OCI-LY3 (cell line): ENCODE measurements around the gene DNAH11.

Source experiments
- H2AFZ ChIP-seq: fragments of 200-600, 300-600 bp; shearing (Covaris generic); 2 replicates; pipeline ENCODE4 v1.6.0; 2014; ENCODE audit warnings: antibody characterized with exemption, low read depth, low read length
- H3K27ac ChIP-seq: fragments of 200-600, 300-600 bp; sonication (generic); 2 replicates; pipeline ENCODE4 v1.5.1; 2014; ENCODE audit warnings: mild to moderate bottlenecking, low read length, moderate library complexity, mixed read lengths
- H3K27me3 ChIP-seq: fragments of 200-600, 300-600 bp; sonication (generic); 2 replicates; pipeline ENCODE4 v1.6.1; 2014; ENCODE audit warnings: low read depth, low read length, mixed read lengths
- H3K36me3 ChIP-seq: fragments of 200-600, 300-600 bp; sonication (generic); replicated peaks from 2 replicates; pipeline ENCODE3; 2014; ENCODE audit warnings: low read depth, low read length, mixed read lengths
- H3K4me1 ChIP-seq: fragments of 300-600, 200-600 bp; sonication (generic); 2 replicates; pipeline ENCODE4 v1.6.1; 2014; ENCODE audit warnings: low read length, mixed read lengths
- H3K4me2 ChIP-seq: fragments of 200-600, 300-600 bp; sonication (generic); 2 replicates; pipeline ENCODE4 v1.6.1; 2014; ENCODE audit warnings: low read length, mixed read lengths
- H3K4me3 ChIP-seq: fragments of 300-600, 200-600 bp; sonication (generic); 2 replicates; pipeline ENCODE4 v1.5.1; 2014; ENCODE audit warnings: antibody characterized with exemption, mild to moderate bottlenecking, low read length, moderate library complexity
- H3K79me2 ChIP-seq: fragments of 300-600, 200-600 bp; shearing (Covaris generic); 2 replicates; pipeline ENCODE4 v1.6.1; 2014; ENCODE audit warnings: mild to moderate bottlenecking, low read length, mixed read lengths
- H3K9ac ChIP-seq: fragments of 300-600, 200-600 bp; shearing (Covaris generic); 2 replicates; pipeline ENCODE4 v1.6.0; 2014; ENCODE audit warnings: mild to moderate bottlenecking, low read length, moderate library complexity
- H3K9me3 ChIP-seq: fragments of 200-600, 300-600 bp; shearing (Covaris generic); 2 replicates; pipeline ENCODE4 v1.6.1; 2014; ENCODE audit warnings: low read length, mixed read lengths; ENCODE audit not compliant: insufficient read depth
- H4K20me1 ChIP-seq: fragments of 200-600, 300-600 bp; sonication (generic); 2 replicates; pipeline ENCODE4 v1.6.1; 2016; ENCODE audit warnings: low read length, mixed read lengths; ENCODE audit not compliant: insufficient read depth
- EZH2phosphoT487 ChIP-seq: fragments of 200-600 bp; shearing (Covaris generic); IDR thresholded peaks from 2 replicates; pipeline ENCODE4 v1.6.1; 2018; ENCODE audit warnings: antibody characterized with exemption, mixed run types, low read depth
- TF ChIP-seq, protein P1 (sequence below): fragments of 200-600, 300-600 bp; sonication (generic); IDR thresholded peaks from 2 replicates; pipeline ENCODE4 v1.5.1; 2014; ENCODE audit warnings: antibody characterized with exemption, low read length, low read depth

The DNAH11 gene

DNA sequence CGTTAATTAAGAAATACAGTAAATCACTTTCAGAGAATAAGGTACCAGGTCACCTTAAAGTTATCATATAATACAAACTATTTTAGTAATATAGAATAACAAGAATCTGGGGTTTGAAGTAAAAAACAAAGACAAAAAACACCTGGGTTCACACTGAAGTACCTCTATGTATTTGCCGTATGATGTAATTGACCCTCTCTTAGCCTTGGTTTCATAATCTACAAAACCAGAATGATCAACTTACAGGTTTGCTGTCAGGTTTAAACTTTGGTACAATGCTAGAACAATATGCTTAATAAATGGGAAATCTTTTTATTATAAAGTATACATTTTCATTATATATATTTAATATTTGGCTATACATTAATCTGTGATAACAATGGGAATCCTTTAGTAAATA is 344.5 kb downstream of the DNAH11 start:
- Histone ChIP-seq H3K4me2 (no peak overlapping the region), H3K79me2 (no peaks in the 10 kb centered on the region), H3K4me3 (no peak overlapping the region), H4K20me1 (no peaks in the 10 kb centered on the region), H3K27me3 (no peaks in the 10 kb centered on the region), H3K9me3 (no peaks in the 10 kb centered on the region), H3K4me1 (no peaks in the 10 kb centered on the region), H3K27ac (no peak overlapping the region), H3K36me3 (peaks cover 5% of the 10 kb centered on the region), H2AFZ (no peak overlapping the region), H3K9ac (no peak overlapping the region)
- TF ChIP-seq, protein P1, sequence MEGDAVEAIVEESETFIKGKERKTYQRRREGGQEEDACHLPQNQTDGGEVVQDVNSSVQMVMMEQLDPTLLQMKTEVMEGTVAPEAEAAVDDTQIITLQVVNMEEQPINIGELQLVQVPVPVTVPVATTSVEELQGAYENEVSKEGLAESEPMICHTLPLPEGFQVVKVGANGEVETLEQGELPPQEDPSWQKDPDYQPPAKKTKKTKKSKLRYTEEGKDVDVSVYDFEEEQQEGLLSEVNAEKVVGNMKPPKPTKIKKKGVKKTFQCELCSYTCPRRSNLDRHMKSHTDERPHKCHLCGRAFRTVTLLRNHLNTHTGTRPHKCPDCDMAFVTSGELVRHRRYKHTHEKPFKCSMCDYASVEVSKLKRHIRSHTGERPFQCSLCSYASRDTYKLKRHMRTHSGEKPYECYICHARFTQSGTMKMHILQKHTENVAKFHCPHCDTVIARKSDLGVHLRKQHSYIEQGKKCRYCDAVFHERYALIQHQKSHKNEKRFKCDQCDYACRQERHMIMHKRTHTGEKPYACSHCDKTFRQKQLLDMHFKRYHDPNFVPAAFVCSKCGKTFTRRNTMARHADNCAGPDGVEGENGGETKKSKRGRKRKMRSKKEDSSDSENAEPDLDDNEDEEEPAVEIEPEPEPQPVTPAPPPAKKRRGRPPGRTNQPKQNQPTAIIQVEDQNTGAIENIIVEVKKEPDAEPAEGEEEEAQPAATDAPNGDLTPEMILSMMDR = no peak
- no peak for TF ChIP-seq EZH2phosphoT487

DNA sequence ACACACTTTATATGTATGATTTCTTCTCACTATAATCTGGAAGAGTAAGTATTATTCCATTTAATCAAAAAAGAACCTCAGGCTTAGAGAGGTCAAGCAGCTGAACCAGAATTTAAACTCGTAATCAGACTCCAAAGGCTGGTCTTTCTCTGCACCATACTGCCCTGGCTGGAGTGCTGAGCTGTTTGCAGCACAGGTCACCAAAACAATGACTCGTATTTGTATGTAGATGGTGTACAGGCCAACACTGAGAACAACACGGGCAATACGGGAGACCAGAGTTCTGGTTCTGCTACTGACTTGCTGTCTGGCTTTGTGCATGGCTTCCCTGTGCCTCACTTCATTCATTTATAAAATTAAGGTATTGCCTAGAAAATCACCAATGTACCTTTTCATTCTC is 344.9 kb downstream of the DNAH11 start:
- H3K27ac ChIP-seq = no peak overlapping the region
- no peaks in the 10 kb centered on the region for H4K20me1 ChIP-seq
- H2AFZ ChIP-seq = no peak overlapping the region
- TF ChIP-seq EZH2phosphoT487 = no peak
- TF ChIP-seq, protein P1 = no peak
- H3K36me3 ChIP-seq = peaks cover 5% of the 10 kb centered on the region
- H3K27me3 ChIP-seq = no peaks in the 10 kb centered on the region
- H3K4me3 ChIP-seq = no peak overlapping the region
- no peak overlapping the region for H3K4me2 ChIP-seq
- no peaks in the 10 kb centered on the region for H3K4me1 ChIP-seq
- no peaks in the 10 kb centered on the region for H3K79me2 ChIP-seq
- H3K9ac ChIP-seq = no peak overlapping the region
- no peaks in the 10 kb centered on the region for H3K9me3 ChIP-seq

DNA sequence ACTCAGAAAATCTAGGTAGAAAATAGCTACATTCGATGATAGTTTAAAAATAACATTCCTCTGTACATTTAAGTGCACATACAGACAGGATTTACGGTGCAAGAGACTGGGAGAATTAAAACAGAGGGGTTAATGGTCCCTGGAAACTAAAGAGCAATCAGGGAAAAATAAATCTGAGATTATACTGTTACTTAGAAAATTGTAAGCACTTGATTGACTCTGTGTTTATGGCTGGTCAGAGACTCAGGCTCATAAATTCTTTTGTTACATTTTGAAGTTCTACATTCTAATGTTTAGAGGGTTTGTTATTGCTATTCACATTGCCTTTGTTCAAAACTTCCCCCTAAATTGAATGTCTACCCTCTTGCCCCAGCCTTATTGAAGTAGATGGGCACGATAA is 348.5 kb downstream of the DNAH11 start:
- no peaks in the 10 kb centered on the region for H3K4me1 ChIP-seq
- no peak overlapping the region for H3K4me3 ChIP-seq
- H3K4me2 ChIP-seq = no peak overlapping the region
- no peak overlapping the region for H3K27ac ChIP-seq
- no peak for TF ChIP-seq EZH2phosphoT487
- TF ChIP-seq, protein P1 = no peak
- no peaks in the 10 kb centered on the region for H3K9me3 ChIP-seq
- H3K36me3 ChIP-seq = peaks cover 5% of the 10 kb centered on the region
- no peak overlapping the region for H3K9ac ChIP-seq
- H2AFZ ChIP-seq = no peak overlapping the region
- H3K27me3 ChIP-seq = no peaks in the 10 kb centered on the region
- no peaks in the 10 kb centered on the region for H3K79me2 ChIP-seq
- no peaks in the 10 kb centered on the region for H4K20me1 ChIP-seq

DNA sequence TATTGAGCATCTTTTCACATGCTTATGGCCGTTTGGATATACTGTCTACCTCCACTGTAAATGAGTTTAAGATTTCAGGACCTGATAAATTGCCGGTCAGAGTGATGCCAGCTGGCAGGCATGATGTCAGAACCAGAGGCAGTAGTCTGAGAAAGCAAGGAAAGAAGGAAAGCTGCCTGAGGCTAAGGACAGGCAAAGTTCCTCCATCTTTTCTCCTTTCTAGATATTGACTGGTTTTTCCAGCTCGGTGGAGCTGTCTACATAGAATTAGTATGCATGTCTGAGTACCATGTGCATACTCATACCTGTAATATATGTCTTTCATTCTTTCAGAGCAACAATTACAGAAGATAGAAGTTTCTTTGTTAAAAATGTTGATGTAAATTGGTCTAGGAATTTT is 350.6 kb downstream of the DNAH11 start:
- H3K27ac ChIP-seq = no peak overlapping the region
- no peak overlapping the region for H3K4me2 ChIP-seq
- H3K9me3 ChIP-seq = no peaks in the 10 kb centered on the region
- no peaks in the 10 kb centered on the region for H3K27me3 ChIP-seq
- H3K79me2 ChIP-seq = no peaks in the 10 kb centered on the region
- no peaks in the 10 kb centered on the region for H4K20me1 ChIP-seq
- peaks cover 7% of the 10 kb centered on the region for H3K4me1 ChIP-seq
- H3K9ac ChIP-seq = no peak overlapping the region
- no peak overlapping the region for H3K4me3 ChIP-seq
- H2AFZ ChIP-seq = no peak overlapping the region
- peaks cover 10% of the 10 kb centered on the region for H3K36me3 ChIP-seq
- TF ChIP-seq, protein P1 = no peak
- no peak for TF ChIP-seq EZH2phosphoT487
